OCI-LY7 (cell line): ENCODE results near the gene GAK.

Source experiments
- CTCF ChIP-seq: fragments of 200-600 bp; sonication (generic); conservative IDR thresholded peaks from 2 replicates; pipeline ENCODE4 v1.5.1; 2014; ENCODE audit warnings: mild to moderate bottlenecking, antibody characterized with exemption, low read length, moderate library complexity, mixed read lengths
- EZH2phosphoT487 ChIP-seq: fragments of 200-600 bp; sonication (generic); IDR thresholded peaks from 2 replicates; pipeline ENCODE4 v1.6.1; 2018; ENCODE audit warnings: low read depth, borderline replicate concordance, mild to moderate bottlenecking, mixed run types, antibody characterized with exemption, low read length, moderate library complexity, mixed read lengths

DNA sequence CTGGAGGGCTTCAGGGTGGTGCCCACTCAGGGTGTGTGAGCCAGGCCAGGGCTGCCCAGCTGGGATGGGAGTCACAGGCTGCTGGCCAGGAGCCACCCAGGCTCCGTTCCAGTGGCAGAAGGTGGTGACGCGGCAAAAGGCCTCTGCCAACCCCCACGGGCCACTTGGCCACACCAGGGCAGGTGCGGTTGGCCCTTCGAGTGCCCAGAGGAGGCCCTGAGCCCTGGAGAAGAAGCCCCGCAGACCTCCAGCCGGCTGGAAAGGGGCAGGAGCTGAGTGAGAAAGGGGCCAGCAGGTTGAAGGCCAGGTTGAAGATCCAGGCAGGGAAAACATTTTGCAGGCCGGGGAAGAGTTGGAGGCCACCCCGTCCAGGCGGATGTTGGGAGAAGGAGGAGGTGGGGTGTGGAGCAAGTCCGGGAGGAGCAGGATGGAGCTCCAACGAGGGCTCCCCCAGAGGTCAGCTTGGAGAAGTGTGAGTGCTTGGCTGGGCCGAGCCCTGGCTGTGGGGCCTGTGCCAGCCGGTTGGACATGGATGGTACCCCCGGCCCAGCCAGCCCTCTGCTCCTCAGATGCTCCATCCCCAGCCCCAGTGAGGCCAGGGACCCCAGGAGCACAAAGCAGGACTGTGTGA, 103.4 kb downstream of the GAK start:
- no peak for TF ChIP-seq CTCF
- no peak for TF ChIP-seq EZH2phosphoT487
